Osteoblast (primary cell): ENCODE results near the gene OTUD1. TPM values are rescaled to one million over a fixed set of nuclear protein-coding genes. Genes with fewer than 3 reads are reported as not detected.

ENCODE experiments used
- DNase-seq: peaks from one replicate; pipeline ENCODE4 v3.0.0; 2011; ENCODE audit warnings: low spot score, mixed read lengths; ENCODE audit not compliant: insufficient read length; ENCODE audit errors: missing footprints
- H2AFZ ChIP-seq: 2 replicates; pipeline ENCODE4 v1.6.0; 2011; ENCODE audit warnings: mild to moderate bottlenecking, low read length
- H3K27ac ChIP-seq: 2 replicates; pipeline ENCODE4 v1.5.1; 2011; ENCODE audit warnings: mild to moderate bottlenecking, low read depth, low read length, moderate library complexity
- H3K27me3 ChIP-seq: 2 replicates; pipeline ENCODE4 v1.6.0; 2012; ENCODE audit warnings: mild to moderate bottlenecking, control low read depth, inconsistent platforms, low read length, moderate library complexity; ENCODE audit not compliant: insufficient read depth
- H3K36me3 ChIP-seq: 2 replicates; pipeline ENCODE4 v1.5.1; 2011; ENCODE audit warnings: mild to moderate bottlenecking, low read length, control low read depth, moderate library complexity; ENCODE audit not compliant: insufficient read depth
- H3K4me1 ChIP-seq: 2 replicates; pipeline ENCODE4 v1.5.1; 2011; ENCODE audit warnings: mild to moderate bottlenecking, low read length, control low read depth, moderate library complexity; ENCODE audit not compliant: insufficient read depth
- H3K4me2 ChIP-seq: 2 replicates; pipeline ENCODE4 v1.6.0; 2011; ENCODE audit warnings: mild to moderate bottlenecking, low read length; ENCODE audit not compliant: insufficient read depth
- H3K4me3 ChIP-seq: fragments of 200-600 bp; sonication (generic); 3 replicates; pipeline ENCODE4 v1.5.1; 2012; ENCODE audit warnings: mild to moderate bottlenecking, low read length, inconsistent platforms; ENCODE audit not compliant: insufficient read depth
- H3K79me2 ChIP-seq: 2 replicates; pipeline ENCODE4 v1.6.0; 2012; ENCODE audit warnings: mild to moderate bottlenecking, low read length, control low read depth, inconsistent platforms; ENCODE audit not compliant: insufficient read depth
- H3K9me3 ChIP-seq: 2 replicates; pipeline ENCODE4 v1.5.1; 2011; ENCODE audit warnings: low read depth, low read length, control low read depth
- H4K20me1 ChIP-seq: 2 replicates; pipeline ENCODE4 v1.6.0; 2012; ENCODE audit warnings: mild to moderate bottlenecking, low read length, control low read depth; ENCODE audit not compliant: insufficient read depth
- small RNA-seq: library from RNA; depleted of rRNA; stranded (forward); fragments of <200 nt; gene quantifications from one replicate; pipeline ENCODE3, GENCODE V24; 2012
- total RNA-seq: library from RNA; depleted of rRNA; stranded (reverse); fragments of >200 nt; gene quantifications from 2 replicates; pipeline ENCODE4 v1.2.3, GENCODE V29; 2012
- TF ChIP-seq, protein P1 (sequence below): IDR thresholded peaks from 2 replicates; pipeline ENCODE4 v1.5.1; 2011; ENCODE audit warnings: mild to moderate bottlenecking, low read depth, low read length, moderate library complexity; ENCODE audit errors: extremely low read depth

OTUD1 gene
- total RNA-seq, 1 donor = 9.8 TPM

DNA sequence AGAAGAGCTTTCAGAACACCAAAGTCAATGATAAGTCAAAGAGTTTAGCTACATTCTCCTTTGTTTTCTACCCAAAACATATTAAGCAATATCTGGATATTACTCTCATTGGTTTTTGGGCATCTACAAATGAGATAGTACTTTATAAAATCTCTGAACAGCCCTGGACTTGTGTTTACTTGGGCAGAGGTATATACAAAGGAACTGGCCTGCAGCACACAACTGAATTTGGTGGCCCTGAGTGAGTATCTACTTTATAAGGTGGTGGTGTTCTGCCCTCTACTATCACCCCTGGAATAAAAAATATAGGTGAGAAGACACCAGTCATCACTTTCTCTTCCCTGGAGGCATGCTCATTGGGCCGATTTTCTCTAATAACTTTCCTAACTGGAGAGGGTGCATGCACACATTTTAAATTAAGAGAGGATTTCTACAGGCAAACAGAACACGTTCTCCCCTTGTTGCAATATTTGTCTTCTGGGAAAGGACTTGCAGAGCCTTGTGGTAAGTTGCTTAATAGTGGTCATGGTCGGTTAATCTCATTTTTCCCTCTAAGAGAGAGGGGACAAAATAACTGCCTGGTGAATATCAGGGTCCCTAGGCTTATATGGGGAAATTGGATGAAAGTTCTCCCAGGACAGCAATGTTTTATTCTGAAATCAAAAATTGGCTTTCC lies 41.1 kb downstream of the OTUD1 start:
- Histone ChIP-seq H3K27ac (no peak overlapping the region), H3K9me3 (no peaks in the 10 kb centered on the region), H3K4me3 (no peak overlapping the region), H3K36me3 (no peaks in the 10 kb centered on the region), H4K20me1 (no peaks in the 10 kb centered on the region), H3K79me2 (no peaks in the 10 kb centered on the region), H3K27me3 (no peaks in the 10 kb centered on the region), H2AFZ (no peak overlapping the region), H3K4me1 (no peaks in the 10 kb centered on the region), H3K4me2 (no peak overlapping the region)
- DNase-seq = no peak
- TF ChIP-seq, protein P1, sequence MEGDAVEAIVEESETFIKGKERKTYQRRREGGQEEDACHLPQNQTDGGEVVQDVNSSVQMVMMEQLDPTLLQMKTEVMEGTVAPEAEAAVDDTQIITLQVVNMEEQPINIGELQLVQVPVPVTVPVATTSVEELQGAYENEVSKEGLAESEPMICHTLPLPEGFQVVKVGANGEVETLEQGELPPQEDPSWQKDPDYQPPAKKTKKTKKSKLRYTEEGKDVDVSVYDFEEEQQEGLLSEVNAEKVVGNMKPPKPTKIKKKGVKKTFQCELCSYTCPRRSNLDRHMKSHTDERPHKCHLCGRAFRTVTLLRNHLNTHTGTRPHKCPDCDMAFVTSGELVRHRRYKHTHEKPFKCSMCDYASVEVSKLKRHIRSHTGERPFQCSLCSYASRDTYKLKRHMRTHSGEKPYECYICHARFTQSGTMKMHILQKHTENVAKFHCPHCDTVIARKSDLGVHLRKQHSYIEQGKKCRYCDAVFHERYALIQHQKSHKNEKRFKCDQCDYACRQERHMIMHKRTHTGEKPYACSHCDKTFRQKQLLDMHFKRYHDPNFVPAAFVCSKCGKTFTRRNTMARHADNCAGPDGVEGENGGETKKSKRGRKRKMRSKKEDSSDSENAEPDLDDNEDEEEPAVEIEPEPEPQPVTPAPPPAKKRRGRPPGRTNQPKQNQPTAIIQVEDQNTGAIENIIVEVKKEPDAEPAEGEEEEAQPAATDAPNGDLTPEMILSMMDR = no peak

DNA sequence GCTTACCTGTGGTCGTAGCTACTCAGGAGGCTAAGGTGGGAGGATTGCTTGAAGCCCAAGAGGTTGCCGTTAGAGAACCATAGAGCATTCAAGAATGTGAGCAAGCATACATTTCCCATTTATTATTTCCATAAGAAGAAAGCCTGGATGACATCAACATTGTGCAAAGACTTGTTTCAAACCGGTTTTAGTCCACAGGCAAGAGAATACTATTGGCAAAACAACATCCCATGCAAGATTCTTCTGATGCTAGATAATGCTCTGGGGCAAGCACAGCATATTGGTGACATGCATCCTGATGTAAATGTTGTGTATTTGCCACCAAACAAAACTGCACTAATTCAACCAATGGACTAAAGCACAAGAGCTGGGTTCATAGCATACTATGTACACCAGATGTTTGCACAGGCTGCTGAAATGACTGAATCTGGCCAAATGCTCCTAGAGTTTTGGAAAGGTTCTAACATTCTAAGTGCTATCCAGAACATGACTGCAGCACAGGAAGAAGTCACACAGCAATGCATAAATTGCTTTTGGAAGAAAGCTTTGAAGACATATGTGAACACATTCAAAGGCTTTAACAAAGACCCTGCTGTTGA lies 42.6 kb downstream of the OTUD1 start:
- no peaks in the 10 kb centered on the region for H3K79me2 ChIP-seq
- no peaks in the 10 kb centered on the region for H3K36me3 ChIP-seq
- TF ChIP-seq, protein P1 = no peak
- H3K27me3 ChIP-seq = no peaks in the 10 kb centered on the region
- H4K20me1 ChIP-seq = no peaks in the 10 kb centered on the region
- no peaks in the 10 kb centered on the region for H3K4me1 ChIP-seq
- no peak overlapping the region for H2AFZ ChIP-seq
- H3K4me2 ChIP-seq = no peak overlapping the region
- no peaks in the 10 kb centered on the region for H3K9me3 ChIP-seq
- no peak overlapping the region for H3K4me3 ChIP-seq
- no peak overlapping the region for H3K27ac ChIP-seq
- no peak for DNase-seq

DNA sequence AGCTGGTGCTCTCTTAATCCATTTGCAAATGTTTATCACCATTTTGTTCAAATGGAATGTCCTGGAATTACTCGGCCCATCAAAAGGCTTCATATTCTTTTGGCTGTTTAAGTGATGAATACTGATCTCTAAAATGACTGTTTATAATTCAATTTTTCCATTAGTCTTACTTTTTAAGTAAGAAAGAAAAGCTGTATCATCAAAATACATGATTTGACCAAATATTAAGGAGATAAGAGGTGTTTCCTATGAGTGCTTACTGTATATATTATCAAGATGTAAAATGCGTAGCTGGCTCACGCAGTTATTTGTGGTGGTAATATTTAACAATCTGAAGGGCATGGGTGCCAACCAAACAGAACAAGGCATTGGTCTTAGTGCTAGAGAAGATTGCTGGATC lies 51.2 kb downstream of the OTUD1 start:
- Histone ChIP-seq H3K4me1 (no peaks in the 10 kb centered on the region), H3K36me3 (no peaks in the 10 kb centered on the region), H3K4me2 (no peak overlapping the region), H3K4me3 (no peak overlapping the region), H3K27me3 (no peaks in the 10 kb centered on the region), H3K9me3 (no peaks in the 10 kb centered on the region), H2AFZ (no peak overlapping the region), H4K20me1 (no peaks in the 10 kb centered on the region), H3K27ac (no peak overlapping the region), H3K79me2 (no peaks in the 10 kb centered on the region)
- TF ChIP-seq, protein P1 = no peak
- DNase-seq = no peak

Small RNAs within 50 kb of the gene (small RNA-seq; reads per million reads assigned to genes)
- gene MIR1254-2 = not detected

Other genes starting within 250 kb of the OTUD1 start
- gene PTF1A, start 246.8 kb upstream of the OTUD1 start, total RNA-seq = not detected in 2 replicates
- gene C10orf67, start 94.3 kb upstream of the OTUD1 start, total RNA-seq = not detected in 2 replicates